Gastrocnemius medialis (tissue), 4 donors: Measurements from ENCODE around the gene PTPRE.

Source experiments
- POLR2A ChIP-seq, 2 donors: fragments of 450-650 bp; IDR thresholded peaks; one replicate each; pipeline ENCODE4 v1.6.1; 2017; ENCODE audit warnings: antibody characterized with exemption in 2 of 2, mild to moderate bottlenecking in 2 of 2, moderate library complexity in 2 of 2
- TF ChIP-seq, protein P1 (sequence below), 5 experiments: fragments of 450-650 bp in 3 of 5; fragments of 200-600 bp in 2 of 5; sonication (generic) in 2 of 5; IDR thresholded peaks in 4 of 5; conservative IDR thresholded peaks in 1 of 5; 1 replicate in 4 of 5; 2 replicates in 1 of 5; pipeline ENCODE4 v1.5.1; 2016 to 2019; ENCODE audit warnings: antibody characterized with exemption in 5 of 5, mild to moderate bottlenecking in 3 of 5, moderate library complexity in 3 of 5

DNA sequence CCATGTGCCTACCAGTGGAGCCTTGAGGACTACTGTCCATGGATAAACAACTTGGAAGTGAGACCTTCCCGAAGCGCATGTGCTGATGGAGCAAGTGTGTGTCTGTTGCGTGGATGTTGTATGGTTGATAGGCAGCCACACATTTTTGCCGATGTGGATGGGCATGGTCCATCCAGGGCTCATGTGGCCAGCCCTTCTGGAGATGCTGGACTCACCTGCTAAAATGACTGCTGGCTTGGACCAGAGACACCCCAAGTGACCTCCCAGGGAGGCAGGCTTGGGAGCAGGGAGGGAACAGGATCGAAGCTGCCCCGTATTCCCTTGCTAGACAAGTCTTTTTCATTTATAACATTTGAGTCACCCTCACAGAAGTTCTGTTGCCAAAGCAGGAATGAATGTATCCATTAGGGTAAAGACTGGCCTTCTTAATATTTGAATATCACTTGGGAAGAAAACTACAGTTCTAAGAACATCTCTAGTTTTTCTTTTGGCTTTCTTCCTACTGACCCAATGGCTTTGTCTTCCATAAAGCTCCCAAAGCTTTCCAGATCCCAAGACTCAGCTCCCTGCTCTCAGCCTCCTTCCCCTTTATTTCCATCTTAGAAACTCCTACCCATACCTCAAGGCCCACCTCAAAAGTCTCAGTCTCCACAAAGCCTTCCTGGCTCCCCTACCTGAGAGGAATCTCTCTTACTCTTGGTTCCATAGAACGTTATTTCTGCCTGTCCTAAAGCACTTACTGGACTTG is 3.0 kb downstream of the PTPRE start:
- TF ChIP-seq POLR2A (IDR thresholded peaks at IDR 0.05) = no peak
- TF ChIP-seq, protein P1, sequence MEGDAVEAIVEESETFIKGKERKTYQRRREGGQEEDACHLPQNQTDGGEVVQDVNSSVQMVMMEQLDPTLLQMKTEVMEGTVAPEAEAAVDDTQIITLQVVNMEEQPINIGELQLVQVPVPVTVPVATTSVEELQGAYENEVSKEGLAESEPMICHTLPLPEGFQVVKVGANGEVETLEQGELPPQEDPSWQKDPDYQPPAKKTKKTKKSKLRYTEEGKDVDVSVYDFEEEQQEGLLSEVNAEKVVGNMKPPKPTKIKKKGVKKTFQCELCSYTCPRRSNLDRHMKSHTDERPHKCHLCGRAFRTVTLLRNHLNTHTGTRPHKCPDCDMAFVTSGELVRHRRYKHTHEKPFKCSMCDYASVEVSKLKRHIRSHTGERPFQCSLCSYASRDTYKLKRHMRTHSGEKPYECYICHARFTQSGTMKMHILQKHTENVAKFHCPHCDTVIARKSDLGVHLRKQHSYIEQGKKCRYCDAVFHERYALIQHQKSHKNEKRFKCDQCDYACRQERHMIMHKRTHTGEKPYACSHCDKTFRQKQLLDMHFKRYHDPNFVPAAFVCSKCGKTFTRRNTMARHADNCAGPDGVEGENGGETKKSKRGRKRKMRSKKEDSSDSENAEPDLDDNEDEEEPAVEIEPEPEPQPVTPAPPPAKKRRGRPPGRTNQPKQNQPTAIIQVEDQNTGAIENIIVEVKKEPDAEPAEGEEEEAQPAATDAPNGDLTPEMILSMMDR (IDR thresholded peaks at IDR 0.05 in 4 of 5, conservative IDR thresholded peaks at IDR 0.05 in 1 of 5) = no peak
